Activated naive CD4-positive, alpha-beta T cell treated with anti-CD3 and anti-CD28 coated beads, Interleukin-2, amount 10 ng/mL, durations not matched to agents 7 days and 5 days (primary cell): ENCODE measurements around the gene AOPEP.
"Not testable (repeated sequence)": the region's sequence is repeated elsewhere in the genome, so short reads cannot be mapped to it uniquely, and the experiment has no call there.

Experiments
- CTCF ChIA-PET: fragments of 350-600 bp; sonication (Branson Sonifier 250); formaldehyde crosslinking; loops from one replicate; lab custom pipeline; 2021; ENCODE audit warnings: antibody characterized with exemption; lab: Charles Lee
- DNase-seq: peaks from one replicate; pipeline ENCODE4 v3.0.0-alpha.2; 2020
- H3K27ac Mint-ChIP-seq: one replicate; pipeline ENCODE4 v1.8.0; 2021; ENCODE audit warnings: mild to moderate bottlenecking, moderate library complexity, mixed read lengths
- H3K27me3 Mint-ChIP-seq: one replicate; pipeline ENCODE4 v1.8.0; 2021; ENCODE audit warnings: mild to moderate bottlenecking, mixed read lengths
- H3K36me3 Mint-ChIP-seq: one replicate; pipeline ENCODE4 v1.8.0; 2021; ENCODE audit warnings: mixed read lengths
- H3K4me1 Mint-ChIP-seq: one replicate; pipeline ENCODE4 v1.8.0; 2021; ENCODE audit warnings: mixed read lengths
- H3K4me3 Mint-ChIP-seq: one replicate; pipeline ENCODE4 v1.8.0; 2021; ENCODE audit warnings: mild to moderate bottlenecking, moderate library complexity, mixed read lengths
- H3K9me3 Mint-ChIP-seq: one replicate; pipeline ENCODE4 v1.8.0; 2021; ENCODE audit warnings: mixed read lengths

The AOPEP gene

GRCh38 chr9:94956731-94957130, 230.2 kb downstream of the AOPEP start:
- H3K27ac Mint-ChIP-seq = no peak overlapping the region
- CTCF ChIA-PET = no interaction called here
- H3K4me3 Mint-ChIP-seq = no peak overlapping the region
- no peaks in the 10 kb centered on the region for H3K27me3 Mint-ChIP-seq
- DNase-seq = no peak
- no peaks in the 10 kb centered on the region for H3K9me3 Mint-ChIP-seq
- H3K4me1 Mint-ChIP-seq = peaks cover 21% of the 10 kb centered on the region
- no peaks in the 10 kb centered on the region for H3K36me3 Mint-ChIP-seq

GRCh38 chr9:94960964-94961363, 234.5 kb downstream of the AOPEP start:
- H3K4me3 Mint-ChIP-seq = no peak overlapping the region
- no peaks in the 10 kb centered on the region for H3K9me3 Mint-ChIP-seq
- H3K27me3 Mint-ChIP-seq = no peaks in the 10 kb centered on the region
- CTCF ChIA-PET = no interaction called here
- H3K27ac Mint-ChIP-seq = no peak overlapping the region
- no peaks in the 10 kb centered on the region for H3K4me1 Mint-ChIP-seq
- H3K36me3 Mint-ChIP-seq = no peaks in the 10 kb centered on the region
- no peak for DNase-seq

- H3K27me3 Mint-ChIP-seq = no peaks in the 10 kb centered on the region
- H3K27ac Mint-ChIP-seq = no peak overlapping the region
- CTCF ChIA-PET = no interaction called here
- no peaks in the 10 kb centered on the region for H3K36me3 Mint-ChIP-seq
- H3K9me3 Mint-ChIP-seq = no peaks in the 10 kb centered on the region
- no peaks in the 10 kb centered on the region for H3K4me1 Mint-ChIP-seq
- DNase-seq = no peak
- H3K4me3 Mint-ChIP-seq = no peak overlapping the region
These were observed 235.4 kb downstream of the AOPEP start for GRCh38 chr9:94961870-94962269.

- H3K9me3 Mint-ChIP-seq, CTCF ChIA-PET, DNase-seq, H3K27me3 Mint-ChIP-seq, H3K27ac Mint-ChIP-seq, H3K4me1 Mint-ChIP-seq, H3K4me3 Mint-ChIP-seq, H3K36me3 Mint-ChIP-seq: not testable (repeated sequence)
These were observed 239.1 kb downstream of the AOPEP start for GRCh38 chr9:94965631-94966030.

GRCh38 chr9:94966046-94966445, 239.5 kb downstream of the AOPEP start:
- DNase-seq, H3K27me3 Mint-ChIP-seq, H3K9me3 Mint-ChIP-seq, H3K36me3 Mint-ChIP-seq, H3K4me1 Mint-ChIP-seq, CTCF ChIA-PET, H3K4me3 Mint-ChIP-seq, H3K27ac Mint-ChIP-seq: not testable (repeated sequence)

- no peak overlapping the region for H3K27ac Mint-ChIP-seq
- no peaks in the 10 kb centered on the region for H3K27me3 Mint-ChIP-seq
- no peaks in the 10 kb centered on the region for H3K4me1 Mint-ChIP-seq
- no peak overlapping the region for H3K4me3 Mint-ChIP-seq
- H3K36me3 Mint-ChIP-seq = no peaks in the 10 kb centered on the region
- H3K9me3 Mint-ChIP-seq = no peaks in the 10 kb centered on the region
- CTCF ChIA-PET = no interaction called here
- DNase-seq = no peak
These were observed 241.0 kb downstream of the AOPEP start for GRCh38 chr9:94967482-94967881.

GRCh38 chr9:94971378-94972131, 245.1 kb downstream of the AOPEP start:
- Mint-ChIP-seq H3K36me3 (no peaks in the 10 kb centered on the region), H3K4me1 (no peaks in the 10 kb centered on the region), H3K27ac (no peak overlapping the region), H3K9me3 (no peaks in the 10 kb centered on the region), H3K27me3 (peaks cover 6% of the 10 kb centered on the region), H3K4me3 (no peak overlapping the region)
- DNase-seq = no peak
- CTCF ChIA-PET = no interaction called here

GRCh38 chr9:94973451-94973941, 247.0 kb downstream of the AOPEP start:
- CTCF ChIA-PET = interaction anchor here (2.2 kb wide), 1 partner anchor 11 kb away, joined by 7 read pairs; no protein-coding TSS in a partner anchor
- H3K27me3 Mint-ChIP-seq = peaks cover 6% of the 10 kb centered on the region

GRCh38 chr9:94974154-94974879, 247.8 kb downstream of the AOPEP start:
- DNase-seq = no peak
- no peaks in the 10 kb centered on the region for H3K36me3 Mint-ChIP-seq
- H3K27me3 Mint-ChIP-seq = peaks cover 6% of the 10 kb centered on the region
- no peak overlapping the region for H3K27ac Mint-ChIP-seq
- H3K4me3 Mint-ChIP-seq = no peak overlapping the region
- CTCF ChIA-PET = interaction anchor here (1.3 to 2.2 kb wide), 2 partner anchors 10 to 294 kb away, joined by 3 to 7 read pairs; no protein-coding TSS in a partner anchor
- no peaks in the 10 kb centered on the region for H3K4me1 Mint-ChIP-seq
- no peaks in the 10 kb centered on the region for H3K9me3 Mint-ChIP-seq

More at GRCh38 chr9:94973451-94973941, 247.0 kb downstream of the AOPEP start:
- H3K4me3 Mint-ChIP-seq = no peak overlapping the region
- no peak for DNase-seq
- H3K4me1 Mint-ChIP-seq = no peaks in the 10 kb centered on the region
- no peaks in the 10 kb centered on the region for H3K36me3 Mint-ChIP-seq
- H3K27ac Mint-ChIP-seq = no peak overlapping the region
- no peaks in the 10 kb centered on the region for H3K9me3 Mint-ChIP-seq

- Mint-ChIP-seq H3K9me3 (no peaks in the 10 kb centered on the region), H3K4me3 (no peak overlapping the region), H3K27me3 (peaks cover 6% of the 10 kb centered on the region), H3K36me3 (no peaks in the 10 kb centered on the region), H3K4me1 (no peaks in the 10 kb centered on the region), H3K27ac (no peak overlapping the region)
- no peak for DNase-seq
- CTCF ChIA-PET = interaction anchor here (2.2 kb wide), 1 partner anchor 9 kb away, joined by 7 read pairs; no protein-coding TSS in a partner anchor
These were observed 249.0 kb downstream of the AOPEP start for GRCh38 chr9:94975480-94975879.

- peaks cover 6% of the 10 kb centered on the region for H3K27me3 Mint-ChIP-seq
- no peaks in the 10 kb centered on the region for H3K36me3 Mint-ChIP-seq
- no peak overlapping the region for H3K4me3 Mint-ChIP-seq
- DNase-seq = no peak
- CTCF ChIA-PET = no interaction called here
- no peak overlapping the region for H3K27ac Mint-ChIP-seq
- H3K4me1 Mint-ChIP-seq = no peaks in the 10 kb centered on the region
- H3K9me3 Mint-ChIP-seq = no peaks in the 10 kb centered on the region
These were observed 249.6 kb downstream of the AOPEP start for GRCh38 chr9:94976077-94976476.

GRCh38 chr9:94977416-94977815, 250.9 kb downstream of the AOPEP start:
- no peaks in the 10 kb centered on the region for H3K4me1 Mint-ChIP-seq
- peaks cover 6% of the 10 kb centered on the region for H3K27me3 Mint-ChIP-seq
- CTCF ChIA-PET = no interaction called here
- H3K36me3 Mint-ChIP-seq = no peaks in the 10 kb centered on the region
- no peak overlapping the region for H3K4me3 Mint-ChIP-seq
- DNase-seq = no peak
- H3K27ac Mint-ChIP-seq = no peak overlapping the region
- no peaks in the 10 kb centered on the region for H3K9me3 Mint-ChIP-seq

GRCh38 chr9:94979904-94980507, 253.5 kb downstream of the AOPEP start:
- no peak overlapping the region for H3K4me3 Mint-ChIP-seq
- H3K9me3 Mint-ChIP-seq = no peaks in the 10 kb centered on the region
- peaks cover 6% of the 10 kb centered on the region for H3K27me3 Mint-ChIP-seq
- no peak for DNase-seq
- H3K4me1 Mint-ChIP-seq = peaks cover 5% of the 10 kb centered on the region
- no peaks in the 10 kb centered on the region for H3K36me3 Mint-ChIP-seq
- CTCF ChIA-PET = interaction anchor here (0.9 kb wide), 1 partner anchor 152 kb away, joined by 3 read pairs; no protein-coding TSS in a partner anchor
- H3K27ac Mint-ChIP-seq = no peak overlapping the region

- CTCF ChIA-PET = no interaction called here
- Mint-ChIP-seq H3K9me3 (no peaks in the 10 kb centered on the region), H3K4me1 (peaks cover 5% of the 10 kb centered on the region), H3K36me3 (no peaks in the 10 kb centered on the region), H3K27me3 (no peaks in the 10 kb centered on the region), H3K27ac (no peak overlapping the region), H3K4me3 (no peak overlapping the region)
- no peak for DNase-seq
These were observed 254.6 kb downstream of the AOPEP start for GRCh38 chr9:94980947-94981722.
